ENCODE results near the gene ZNF547.
A peak's percentile ranks its signal among the peaks of the same experiment; 100 is the strongest.

ZNF547 gene

GRCh38 chr19:57376151-57376550 is 12.8 kb downstream of the ZNF547 start:
- no peak for DNase-seq

- DNase-seq: no peak
Observed at GRCh38 chr19:57377498-57378146, 14.3 kb downstream of the ZNF547 start.

DNA sequence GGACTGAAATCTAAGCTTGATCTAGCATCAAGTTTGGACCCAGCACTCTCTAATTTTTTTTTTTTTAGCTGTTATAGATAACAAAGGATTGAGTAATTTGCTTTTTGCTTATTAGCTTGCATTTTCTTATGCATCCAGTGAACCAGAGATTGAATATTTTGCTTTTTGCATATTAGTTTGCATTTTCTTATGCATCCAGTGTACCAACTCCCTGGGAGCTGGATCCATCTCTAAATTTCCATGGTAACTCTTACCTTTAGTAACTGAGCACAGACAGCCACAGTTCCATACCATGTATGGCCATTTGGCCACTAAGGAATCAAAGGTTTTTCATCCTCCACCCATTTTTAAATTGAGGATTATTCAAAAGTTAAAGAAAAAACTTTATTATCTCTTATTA is 17.6 kb downstream of the ZNF547 start:
- no peak for DNase-seq

GRCh38 chr19:57382806-57383488 is 19.6 kb downstream of the ZNF547 start:
- DNase-seq: no peak

GRCh38 chr19:57389194-57389729 is 25.9 kb downstream of the ZNF547 start:
- no peak for DNase-seq

- DNase-seq: peak; percentile 98
Observed at GRCh38 chr19:57389730-57390598, 26.6 kb downstream of the ZNF547 start, which contains the start of gene ZNF548. ZNF548 (plus strand) TSS chr19:57389854; CDS start chr19:57390100, 246 bp downstream.

DNA sequence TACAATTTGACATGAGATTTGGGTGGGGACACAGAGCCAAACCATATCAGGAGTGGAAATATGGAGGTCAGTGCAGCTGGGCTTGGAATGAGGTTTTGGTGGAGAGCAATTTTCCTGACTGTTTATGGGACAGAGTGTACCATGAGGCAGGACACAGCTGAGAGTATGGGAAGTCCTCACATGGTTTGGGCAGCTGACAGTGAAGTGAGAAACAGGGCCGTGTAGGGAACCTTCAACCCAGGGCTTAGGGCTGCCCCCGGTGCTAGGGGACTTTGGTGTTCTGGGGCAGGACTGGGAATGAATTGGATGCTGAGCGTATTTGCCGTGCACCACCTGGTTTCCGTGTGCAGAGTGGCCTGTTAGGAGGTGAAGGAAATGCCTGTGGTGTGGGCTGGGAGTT is 32.4 kb downstream of the ZNF547 start:
- DNase-seq: no peak

GRCh38 chr19:57398868-57399267 is 35.5 kb downstream of the ZNF547 start:
- DNase-seq: no peak

GRCh38 chr19:57403737-57404563 is 40.6 kb downstream of the ZNF547 start:
- no peak for DNase-seq

- peak; percentile 20 for DNase-seq
Observed at GRCh38 chr19:57406516-57407123, 43.3 kb downstream of the ZNF547 start.

DNA sequence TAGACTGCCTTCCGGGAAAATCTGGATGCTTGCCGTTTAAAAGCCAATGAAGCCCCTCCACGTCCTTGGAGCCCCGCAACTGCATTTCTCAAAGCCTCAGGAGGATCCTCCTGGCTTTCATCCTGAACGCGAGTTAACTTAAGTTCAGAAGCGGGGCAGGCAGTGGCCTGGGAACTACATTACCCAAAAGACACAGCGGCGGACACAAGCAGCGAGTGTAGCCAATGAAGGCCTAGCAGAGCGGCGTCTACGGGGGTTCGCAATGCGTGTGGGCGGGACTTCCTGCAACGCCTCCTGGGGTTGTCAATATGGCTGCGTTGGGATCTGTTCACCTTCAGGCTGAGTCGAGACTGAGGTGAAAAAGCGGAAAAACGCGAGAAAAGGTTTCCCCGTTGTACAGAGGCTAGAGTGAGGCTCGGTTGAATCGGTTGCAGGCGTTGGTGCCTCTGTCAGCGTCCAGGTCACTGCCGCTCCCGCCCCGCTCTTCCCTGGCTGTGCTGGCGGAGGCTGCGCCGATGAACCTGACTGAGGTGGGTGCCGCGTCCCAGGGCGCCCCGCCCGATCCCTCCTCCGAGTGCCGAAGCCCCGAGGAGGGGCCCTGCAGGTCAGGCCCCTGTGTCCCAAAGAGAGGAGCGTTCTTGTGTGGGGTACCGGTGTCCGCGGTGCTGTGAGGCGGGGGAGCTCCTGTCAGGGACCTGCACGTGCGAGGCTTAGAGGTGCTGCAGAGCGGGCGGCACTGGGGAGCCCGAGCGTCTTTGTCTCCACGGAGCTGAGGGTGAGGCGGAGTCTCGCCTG is 47.7 kb downstream of the ZNF547 start, which contains the start of gene ZNF17:
TSS of gene ZNF17 (plus strand) at position 285 of the 795 bp plus-strand sequence. CDS start 2,455 bp downstream, outside the sequence.
- DNase-seq: peak; percentile 89

DNA sequence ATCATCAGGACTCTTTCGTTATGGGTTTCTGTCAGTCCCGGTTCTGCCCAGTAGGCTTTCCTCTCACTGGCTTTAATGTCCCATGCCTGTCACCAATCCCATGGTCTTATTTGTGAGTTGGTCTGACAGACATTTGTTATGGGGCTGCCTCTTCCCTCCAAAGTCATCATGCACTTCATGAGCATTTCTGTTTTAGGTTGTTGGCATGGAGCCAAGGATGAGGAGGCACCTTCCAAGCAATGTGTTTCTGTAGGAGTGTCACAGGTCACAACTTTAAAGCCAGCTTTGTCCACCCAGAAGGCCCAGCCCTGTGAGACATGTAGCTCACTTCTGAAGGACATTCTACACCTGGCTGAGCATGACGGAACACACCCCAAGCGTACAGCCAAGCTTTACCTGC is 56.1 kb downstream of the ZNF547 start:
- DNase-seq: no peak

DNA sequence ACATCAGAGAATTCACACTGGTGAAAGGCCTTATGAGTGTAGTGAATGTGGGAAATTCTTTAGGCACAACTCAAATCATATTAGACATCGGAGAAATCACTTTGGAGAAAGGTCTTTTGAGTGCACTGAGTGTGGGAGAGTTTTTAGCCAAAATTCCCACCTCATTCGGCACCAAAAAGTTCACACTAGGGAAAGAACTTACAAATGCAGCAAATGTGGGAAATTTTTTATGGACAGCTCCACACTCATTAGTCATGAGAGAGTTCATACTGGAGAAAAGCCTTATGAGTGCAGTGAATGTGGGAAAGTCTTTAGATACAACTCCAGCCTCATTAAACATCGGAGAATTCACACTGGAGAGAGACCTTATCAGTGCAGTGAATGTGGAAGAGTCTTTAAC is 57.7 kb downstream of the ZNF547 start:
- no peak for DNase-seq
